Retinal pigment epithelial cell (primary cell): ENCODE measurements around the gene ANKDD1B.

ENCODE experiments used
- DNase-seq: peaks from one replicate; pipeline ENCODE4 v3.0.0-alpha.2; 2010; ENCODE audit warnings: low read depth
- H3K4me3 ChIP-seq: 2 replicates; pipeline ENCODE4 v1.5.1; 2011; ENCODE audit warnings: mild to moderate bottlenecking, low read length, control low read depth, moderate library complexity
- CTCF ChIP-seq: conservative IDR thresholded peaks from 2 replicates; pipeline ENCODE4 v1.5.1; 2011; ENCODE audit warnings: low read depth, low read length, control low read depth, inconsistent platforms

ANKDD1B gene

GRCh38 chr5:75706016-75706415, 94.8 kb downstream of the ANKDD1B start:
- DNase-seq, result no peak
- no peak overlapping the region for H3K4me3 ChIP-seq
- no peak for TF ChIP-seq CTCF

- TF ChIP-seq CTCF, result no peak
Measured at GRCh38 chr5:75706775-75707174, 95.5 kb downstream of the ANKDD1B start.

GRCh38 chr5:75707911-75708509, 96.8 kb downstream of the ANKDD1B start:
- TF ChIP-seq CTCF, result no peak
- no peak for DNase-seq
- no peak overlapping the region for H3K4me3 ChIP-seq

More at GRCh38 chr5:75706775-75707174, 95.5 kb downstream of the ANKDD1B start:
- DNase-seq, result no peak
- H3K4me3 ChIP-seq, result no peak overlapping the region

GRCh38 chr5:75710637-75711036, 99.4 kb downstream of the ANKDD1B start:
- no peak for TF ChIP-seq CTCF
- H3K4me3 ChIP-seq, result no peak overlapping the region
- DNase-seq, result no peak

GRCh38 chr5:75711151-75711550, 99.9 kb downstream of the ANKDD1B start:
- no peak for DNase-seq
- H3K4me3 ChIP-seq, result no peak overlapping the region

GRCh38 chr5:75712091-75712490, 100.8 kb downstream of the ANKDD1B start:
- H3K4me3 ChIP-seq, result no peak overlapping the region
- DNase-seq, result no peak
- no peak for TF ChIP-seq CTCF

More at GRCh38 chr5:75711151-75711550, 99.9 kb downstream of the ANKDD1B start:
- no peak for TF ChIP-seq CTCF

GRCh38 chr5:75716715-75717081, 105.4 kb downstream of the ANKDD1B start:
- H3K4me3 ChIP-seq, result peak overlapping the region; percentile 97
- DNase-seq, result no peak
- no peak for TF ChIP-seq CTCF
